ENCODE results near the gene LRP6. TPM values are rescaled to one million over a fixed set of nuclear protein-coding genes. Genes with fewer than 3 reads are reported as not detected.

Gene LRP6
- total RNA-seq, 4 donors from 2014 or later, result 4.3 to 18.7 (median 9.0) TPM

GRCh38 chr12:12210416-12210815 lies 56.4 kb downstream of the LRP6 start:
- intact Hi-C loops (cut with DNase I), result no loop called here
- no peak overlapping the region for H3K4me3 ChIP-seq
- no peak overlapping the region for H3K27ac ChIP-seq
- H3K27me3 ChIP-seq, result no peaks in the 10 kb centered on the region
- DNase-seq, result no peak
- no peaks in the 10 kb centered on the region for H3K9me3 ChIP-seq
- WGBS, 2 donors, result 67 to 81% methylated on average over 1 of the region's 1 CpG
- H3K4me1 ChIP-seq, result peaks cover 0 to 8% (median 0%) of the 10 kb centered on the region in 3 donors
- no peak for TF ChIP-seq POLR2A (IDR thresholded peaks at IDR 0.05)
- TF ChIP-seq, protein P1, sequence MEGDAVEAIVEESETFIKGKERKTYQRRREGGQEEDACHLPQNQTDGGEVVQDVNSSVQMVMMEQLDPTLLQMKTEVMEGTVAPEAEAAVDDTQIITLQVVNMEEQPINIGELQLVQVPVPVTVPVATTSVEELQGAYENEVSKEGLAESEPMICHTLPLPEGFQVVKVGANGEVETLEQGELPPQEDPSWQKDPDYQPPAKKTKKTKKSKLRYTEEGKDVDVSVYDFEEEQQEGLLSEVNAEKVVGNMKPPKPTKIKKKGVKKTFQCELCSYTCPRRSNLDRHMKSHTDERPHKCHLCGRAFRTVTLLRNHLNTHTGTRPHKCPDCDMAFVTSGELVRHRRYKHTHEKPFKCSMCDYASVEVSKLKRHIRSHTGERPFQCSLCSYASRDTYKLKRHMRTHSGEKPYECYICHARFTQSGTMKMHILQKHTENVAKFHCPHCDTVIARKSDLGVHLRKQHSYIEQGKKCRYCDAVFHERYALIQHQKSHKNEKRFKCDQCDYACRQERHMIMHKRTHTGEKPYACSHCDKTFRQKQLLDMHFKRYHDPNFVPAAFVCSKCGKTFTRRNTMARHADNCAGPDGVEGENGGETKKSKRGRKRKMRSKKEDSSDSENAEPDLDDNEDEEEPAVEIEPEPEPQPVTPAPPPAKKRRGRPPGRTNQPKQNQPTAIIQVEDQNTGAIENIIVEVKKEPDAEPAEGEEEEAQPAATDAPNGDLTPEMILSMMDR (IDR thresholded peaks at IDR 0.05), result no peak
- no peaks in the 10 kb centered on the region for H3K36me3 ChIP-seq

DNA sequence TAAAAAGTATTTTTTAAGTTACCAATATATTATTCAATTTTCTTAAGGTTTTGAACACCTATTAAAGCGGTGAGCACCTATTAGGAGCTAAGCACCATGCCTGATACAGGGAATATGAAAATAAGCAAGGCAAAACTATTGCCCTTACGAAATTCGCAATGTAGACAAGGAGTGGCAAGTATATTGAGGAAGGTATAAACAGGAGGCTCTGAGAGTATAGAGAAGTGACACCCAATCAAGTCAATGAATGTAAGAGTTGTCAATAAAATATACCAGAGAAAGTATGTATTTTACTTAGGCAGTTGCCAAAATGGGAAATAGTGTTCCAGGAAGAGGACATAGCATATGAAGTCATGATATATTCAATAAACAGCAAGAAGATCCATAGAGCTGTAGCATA lies 57.2 kb downstream of the LRP6 start:
- Histone ChIP-seq H3K9me3 (no peaks in the 10 kb centered on the region), H3K36me3 (no peaks in the 10 kb centered on the region), H3K27ac (no peak overlapping the region), H3K4me1 (peaks cover 0 to 8% (median 0%) of the 10 kb centered on the region in 3 donors), H3K4me3 (no peak overlapping the region), H3K27me3 (no peaks in the 10 kb centered on the region)
- WGBS, 2 donors, result 94 to 96% methylated on average over 3 of the region's 3 CpGs
- DNase-seq, result no peak
- intact Hi-C loops (cut with DNase I), result no loop called here
- TF ChIP-seq, protein P1 (IDR thresholded peaks at IDR 0.05), result no peak
- TF ChIP-seq POLR2A (IDR thresholded peaks at IDR 0.05), result no peak

DNA sequence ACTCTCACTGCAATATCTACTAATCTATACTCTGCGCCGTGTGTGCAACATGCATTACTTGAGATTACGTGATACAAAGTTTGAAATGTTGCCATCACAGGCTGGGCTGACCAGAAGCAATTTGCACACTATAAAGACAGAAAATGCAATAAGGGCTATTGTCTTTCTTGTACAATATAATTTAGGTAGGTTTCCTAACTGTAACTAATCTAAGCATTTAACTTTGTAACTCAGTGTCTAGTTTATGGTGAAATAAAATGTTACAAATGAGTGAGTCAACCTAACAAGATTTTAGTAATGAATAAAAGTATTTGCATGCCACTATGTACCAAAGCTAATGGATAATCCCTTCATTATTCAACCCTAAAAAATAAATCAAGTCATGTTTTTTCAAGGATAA lies 57.8 kb downstream of the LRP6 start:
- WGBS, 2 donors, result 79 to 86% methylated on average over 3 of the region's 3 CpGs

DNA sequence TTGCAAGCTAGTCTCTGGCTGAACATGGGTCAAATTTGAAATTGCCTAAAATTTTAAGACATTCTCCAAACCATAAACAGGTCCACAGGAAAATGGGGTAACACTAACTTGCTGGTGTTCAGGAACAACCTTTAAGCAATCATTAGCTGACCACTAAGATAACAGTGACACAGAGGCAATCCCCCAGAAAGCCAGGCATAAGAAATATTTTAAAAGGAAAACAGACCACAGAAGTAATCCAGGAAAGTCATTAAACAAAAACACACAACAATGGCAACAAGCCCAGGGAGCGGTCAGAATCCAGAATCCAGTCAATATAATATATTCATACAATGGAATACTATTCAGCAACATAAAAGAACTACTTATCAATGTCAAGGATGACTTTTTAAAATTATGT lies 59.1 kb downstream of the LRP6 start:
- TF ChIP-seq POLR2A (IDR thresholded peaks at IDR 0.05), result no peak
- TF ChIP-seq, protein P1 (IDR thresholded peaks at IDR 0.05), result no peak
- Histone ChIP-seq H3K4me3 (no peak overlapping the region), H3K27ac (no peak overlapping the region), H3K27me3 (no peaks in the 10 kb centered on the region), H3K9me3 (no peaks in the 10 kb centered on the region), H3K36me3 (no peaks in the 10 kb centered on the region), H3K4me1 (peaks cover 0 to 8% (median 0%) of the 10 kb centered on the region in 3 donors)
- WGBS, 2 donors, result 81 to 86% methylated on average over 1 of the region's 1 CpG
- DNase-seq, result no peak
- intact Hi-C loops (cut with DNase I), result no loop called here

More for the DNA sequence above, 57.8 kb downstream of the LRP6 start:
- no peak overlapping the region for H3K4me3 ChIP-seq
- intact Hi-C loops (cut with DNase I), result no loop called here
- DNase-seq, result no peak
- H3K9me3 ChIP-seq, result no peaks in the 10 kb centered on the region
- no peak overlapping the region for H3K27ac ChIP-seq
- TF ChIP-seq, protein P1 (IDR thresholded peaks at IDR 0.05), result no peak
- TF ChIP-seq POLR2A (IDR thresholded peaks at IDR 0.05), result no peak
- H3K4me1 ChIP-seq, result peaks cover 0 to 8% (median 0%) of the 10 kb centered on the region in 3 donors
- no peaks in the 10 kb centered on the region for H3K36me3 ChIP-seq
- no peaks in the 10 kb centered on the region for H3K27me3 ChIP-seq

DNA sequence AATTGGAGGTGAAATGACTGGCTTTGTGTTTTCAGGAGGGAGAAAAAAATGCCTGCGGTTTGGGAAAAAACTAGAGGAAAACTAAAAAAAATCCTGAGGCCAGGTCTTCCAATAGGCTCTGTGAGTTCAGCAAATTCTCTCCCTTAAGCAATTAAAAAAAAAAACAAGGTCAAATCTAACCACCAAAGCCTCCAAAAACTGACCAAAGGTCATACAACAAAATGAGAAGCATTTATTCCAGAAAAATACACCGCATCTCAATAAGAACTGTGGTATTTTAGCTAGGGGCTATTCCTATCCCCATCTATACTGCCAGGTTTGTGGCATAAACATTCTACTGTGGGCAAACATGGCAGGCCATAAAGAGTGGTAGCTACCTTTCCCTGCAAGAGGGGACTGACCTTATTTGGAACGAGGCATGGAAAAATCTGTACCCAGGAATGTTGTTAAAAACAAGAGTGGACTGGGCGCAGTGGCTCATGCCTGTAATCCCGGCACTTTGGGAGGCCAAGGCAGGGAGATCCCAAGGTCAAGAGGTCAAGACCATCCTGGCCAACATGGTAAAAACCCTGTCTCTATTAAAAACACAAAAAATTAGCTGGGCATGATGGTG lies 60.0 kb downstream of the LRP6 start:
- intact Hi-C loops (cut with DNase I), result no loop called here
- Histone ChIP-seq H3K27me3 (no peaks in the 10 kb centered on the region), H3K36me3 (peaks cover 0 to 5% (median 0%) of the 10 kb centered on the region in 3 donors), H3K4me3 (no peak overlapping the region), H3K9me3 (no peaks in the 10 kb centered on the region), H3K4me1 (peaks cover 0 to 8% (median 0%) of the 10 kb centered on the region in 3 donors), H3K27ac (no peak overlapping the region)
- TF ChIP-seq, protein P1 (IDR thresholded peaks at IDR 0.05), result no peak
- TF ChIP-seq POLR2A (IDR thresholded peaks at IDR 0.05), result no peak
- no peak for DNase-seq
- 86 to 92% methylated on average over 5 of the region's 5 CpGs for WGBS, 2 donors
